ENCODE results near the gene PDCD7. TPM values are rescaled to one million over a fixed set of nuclear protein-coding genes. Genes with fewer than 3 reads are reported as not detected.

The PDCD7 gene
- total and polyA plus RNA-seq, 3 experiments from 2014 or later = 21.7 to 39.6 (median 33.6) TPM

- DNase-seq = peak in 1 of 5 donors; percentile 7
- Mint-ChIP-seq H3K27ac (peak overlapping the region in 4 of 8 donors; percentile 17 to 62 (median 36)), H3K36me3 (no peaks in the 10 kb centered on the region), H3K27me3 (peaks cover 44 to 68% of the 10 kb centered on the region in 2 donors), H3K9me3 (no peaks in the 10 kb centered on the region), H3K4me1 (peaks cover 10 to 16% (median 13%) of the 10 kb centered on the region in 3 donors), H3K4me3 (peak overlapping the region in 1 of 7 donors; percentile 25)
- Histone ChIP-seq H3K36me3 (ENCODE audit: insufficient read depth, low read length) (no peaks in the 10 kb centered on the region), H3K4me1 (ENCODE audit: insufficient read depth, low read length) (peaks cover 13% of the 10 kb centered on the region), H3K9me3 (ENCODE audit: low read length) (no peaks in the 10 kb centered on the region), H3K4me3 (ENCODE audit: low read length) (no peak overlapping the region), H3K27ac (ENCODE audit: low read depth, low read length) (no peak overlapping the region), H3K27me3 (ENCODE audit: insufficient read depth, low read length, poor library complexity, severe bottlenecking) (peaks cover 18% of the 10 kb centered on the region)
- ChIA-PET POLR2A (no interaction called here), CTCF (interaction anchor here (1.3 kb wide), 1 partner anchor 13 kb away, joined by 4 read pairs; no protein-coding TSS in a partner anchor)
Measured at GRCh38 chr15:65082303-65082953, 51.2 kb downstream of the PDCD7 start.

DNA sequence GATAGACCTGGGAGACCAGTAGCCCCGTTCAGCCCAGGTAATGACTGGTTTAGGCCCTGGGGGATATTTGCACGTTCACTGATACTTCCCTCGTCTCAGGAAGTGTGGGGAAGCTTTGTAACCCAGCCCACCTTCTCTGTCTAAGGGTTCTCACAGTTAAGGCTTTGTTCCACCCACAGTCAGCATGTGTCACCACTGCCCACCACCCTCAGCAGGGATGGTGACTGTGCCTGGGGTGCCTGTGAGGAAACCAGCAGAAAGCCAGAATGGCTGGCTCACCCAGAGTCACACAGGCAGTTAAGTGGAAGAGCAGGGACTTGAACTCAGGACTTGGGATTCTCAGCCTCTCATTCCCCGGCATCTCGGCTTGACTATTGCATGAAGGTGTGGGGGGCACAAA lies 51.9 kb downstream of the PDCD7 start:
- Histone ChIP-seq H3K9me3 (ENCODE audit: low read length) (no peaks in the 10 kb centered on the region), H3K27me3 (ENCODE audit: insufficient read depth, low read length, poor library complexity, severe bottlenecking) (peaks cover 18% of the 10 kb centered on the region), H3K27ac (ENCODE audit: low read depth, low read length) (no peak overlapping the region), H3K4me1 (ENCODE audit: insufficient read depth, low read length) (peaks cover 13% of the 10 kb centered on the region), H3K4me3 (ENCODE audit: low read length) (no peak overlapping the region), H3K36me3 (ENCODE audit: insufficient read depth, low read length) (no peaks in the 10 kb centered on the region)
- H3K27me3 Mint-ChIP-seq = peaks cover 44 to 68% of the 10 kb centered on the region in 2 donors
- no peaks in the 10 kb centered on the region for H3K9me3 Mint-ChIP-seq
- no peak for DNase-seq
- no peak overlapping the region for H3K4me3 Mint-ChIP-seq
- ChIA-PET CTCF (interaction anchor here (1.3 kb wide), 1 partner anchor 13 kb away, joined by 4 read pairs; no protein-coding TSS in a partner anchor), POLR2A (no interaction called here)
- H3K4me1 Mint-ChIP-seq = peaks cover 10 to 16% (median 13%) of the 10 kb centered on the region in 3 donors
- H3K27ac Mint-ChIP-seq = no peak overlapping the region
- H3K36me3 Mint-ChIP-seq = no peaks in the 10 kb centered on the region

DNA sequence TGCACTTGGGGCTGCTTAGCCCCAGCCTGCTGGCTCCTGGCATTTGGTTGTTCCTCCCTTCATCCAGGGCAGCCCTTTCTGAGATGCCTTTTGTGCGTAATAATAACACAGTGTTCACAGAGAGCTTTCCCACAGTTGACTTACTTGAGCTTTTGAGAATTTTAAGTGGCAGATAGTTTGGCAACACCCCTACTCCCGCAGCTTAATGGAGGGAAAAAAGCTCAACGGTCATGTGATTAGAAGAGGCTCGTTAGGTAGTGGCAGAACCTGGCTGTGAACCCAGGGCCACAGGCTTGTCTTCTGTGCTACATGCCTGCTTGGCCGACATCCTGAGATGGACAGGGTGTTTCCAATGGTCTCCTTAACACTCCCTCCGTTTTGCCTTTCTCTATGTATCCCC lies 52.3 kb downstream of the PDCD7 start:
- no peak overlapping the region for H3K4me3 ChIP-seq (ENCODE audit: low read length)
- Mint-ChIP-seq H3K9me3 (no peaks in the 10 kb centered on the region), H3K27ac (no peak overlapping the region), H3K27me3 (peaks cover 45 to 71% of the 10 kb centered on the region in 2 donors), H3K36me3 (peaks cover 0 to 2% (median 0%) of the 10 kb centered on the region in 3 donors), H3K4me3 (no peak overlapping the region), H3K4me1 (peaks cover 13 to 16% (median 13%) of the 10 kb centered on the region in 3 donors)
- H3K27me3 ChIP-seq (ENCODE audit: insufficient read depth, low read length, poor library complexity, severe bottlenecking) = peaks cover 18% of the 10 kb centered on the region
- H3K4me1 ChIP-seq (ENCODE audit: insufficient read depth, low read length) = peaks cover 13% of the 10 kb centered on the region
- no peak overlapping the region for H3K27ac ChIP-seq (ENCODE audit: low read depth, low read length)
- DNase-seq = no peak
- ChIA-PET CTCF (interaction anchor here (1.3 kb wide), 1 partner anchor 12 kb away, joined by 4 read pairs; no protein-coding TSS in a partner anchor), POLR2A (no interaction called here)
- no peaks in the 10 kb centered on the region for H3K9me3 ChIP-seq (ENCODE audit: low read length)
- H3K36me3 ChIP-seq (ENCODE audit: insufficient read depth, low read length) = no peaks in the 10 kb centered on the region

- peaks cover 18% of the 10 kb centered on the region for H3K27me3 ChIP-seq (ENCODE audit: insufficient read depth, low read length, poor library complexity, severe bottlenecking)
- H3K36me3 ChIP-seq (ENCODE audit: insufficient read depth, low read length) = no peaks in the 10 kb centered on the region
- no peak overlapping the region for H3K27ac ChIP-seq (ENCODE audit: low read depth, low read length)
- no peak for DNase-seq
- H3K9me3 Mint-ChIP-seq = no peaks in the 10 kb centered on the region
- H3K4me3 ChIP-seq (ENCODE audit: low read length) = no peak overlapping the region
- H3K36me3 Mint-ChIP-seq = peaks cover 0 to 5% (median 0%) of the 10 kb centered on the region in 3 donors
- peak overlapping the region in 1 of 7 donors; percentile 18 for H3K4me3 Mint-ChIP-seq
- peaks cover 13% of the 10 kb centered on the region for H3K4me1 ChIP-seq (ENCODE audit: insufficient read depth, low read length)
- ChIA-PET POLR2A (no interaction called here), CTCF (interaction anchor here (1.3 kb wide), 1 partner anchor 17 kb away, joined by 5 read pairs; no protein-coding TSS in a partner anchor)
- peaks cover 43 to 62% of the 10 kb centered on the region in 2 donors for H3K27me3 Mint-ChIP-seq
- no peaks in the 10 kb centered on the region for H3K9me3 ChIP-seq (ENCODE audit: low read length)
- H3K27ac Mint-ChIP-seq = no peak overlapping the region
- peaks cover 13 to 16% (median 15%) of the 10 kb centered on the region in 3 donors for H3K4me1 Mint-ChIP-seq
Measured at GRCh38 chr15:65079580-65079979, 54.0 kb downstream of the PDCD7 start.

- Histone ChIP-seq H3K9me3 (ENCODE audit: low read length) (no peaks in the 10 kb centered on the region), H3K36me3 (ENCODE audit: insufficient read depth, low read length) (no peaks in the 10 kb centered on the region), H3K4me3 (ENCODE audit: low read length) (no peak overlapping the region), H3K4me1 (ENCODE audit: insufficient read depth, low read length) (peaks cover 13% of the 10 kb centered on the region), H3K27ac (ENCODE audit: low read depth, low read length) (no peak overlapping the region), H3K27me3 (ENCODE audit: insufficient read depth, low read length, poor library complexity, severe bottlenecking) (peaks cover 10% of the 10 kb centered on the region)
- peak overlapping the region in 1 of 8 donors; percentile 27 for H3K27ac Mint-ChIP-seq
- CTCF ChIA-PET = interaction anchor here (0.9 to 3.0 kb wide), 5 partner anchors 9 to 350 kb away, joined by 5 to 9 read pairs (median 5); no protein-coding TSS in a partner anchor
- H3K4me3 Mint-ChIP-seq = peak overlapping the region in 3 of 7 donors; percentile 34 to 43 (median 37)
- POLR2A ChIA-PET = no interaction called here
- H3K27me3 Mint-ChIP-seq = peaks cover 37 to 51% of the 10 kb centered on the region in 2 donors
- no peaks in the 10 kb centered on the region for H3K9me3 Mint-ChIP-seq
- H3K36me3 Mint-ChIP-seq = peaks cover 0 to 5% (median 0%) of the 10 kb centered on the region in 3 donors
- peak; percentile 19 to 56 (median 25) for DNase-seq
- H3K4me1 Mint-ChIP-seq = peaks cover 13 to 16% (median 14%) of the 10 kb centered on the region in 3 donors
Measured at GRCh38 chr15:65077981-65078352, 55.6 kb downstream of the PDCD7 start.

DNA sequence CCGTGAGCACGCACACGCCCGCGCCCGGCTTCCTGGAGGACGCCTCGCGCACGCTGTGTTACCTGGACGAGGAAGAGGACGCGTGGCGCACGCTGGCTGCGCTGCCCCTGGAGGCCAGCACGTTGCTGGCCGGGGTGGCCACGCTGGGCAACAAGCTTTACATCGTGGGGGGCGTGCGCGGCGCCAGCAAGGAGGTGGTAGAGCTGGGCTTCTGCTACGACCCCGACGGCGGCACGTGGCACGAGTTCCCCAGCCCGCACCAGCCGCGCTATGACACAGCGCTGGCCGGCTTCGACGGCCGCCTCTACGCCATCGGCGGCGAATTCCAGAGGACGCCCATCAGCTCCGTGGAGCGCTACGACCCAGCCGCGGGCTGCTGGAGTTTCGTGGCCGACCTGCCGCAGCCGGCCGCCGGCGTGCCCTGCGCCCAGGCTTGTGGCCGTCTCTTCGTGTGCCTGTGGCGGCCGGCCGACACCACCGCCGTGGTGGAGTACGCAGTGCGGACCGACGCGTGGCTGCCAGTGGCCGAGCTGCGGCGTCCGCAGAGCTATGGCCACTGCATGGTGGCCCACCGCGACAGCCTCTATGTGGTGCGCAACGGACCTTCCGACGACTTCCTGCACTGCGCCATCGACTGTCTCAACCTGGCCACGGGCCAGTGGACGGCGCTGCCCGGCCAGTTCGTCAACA lies 56.2 kb downstream of the PDCD7 start:
- DNase-seq = no peak
- no peak overlapping the region for H3K27ac ChIP-seq (ENCODE audit: low read depth, low read length)
- CTCF ChIA-PET = interaction anchor here (0.9 to 3.0 kb wide), 4 partner anchors 10 to 349 kb away, joined by 5 to 9 read pairs (median 7); no protein-coding TSS in a partner anchor
- peaks cover 8 to 11% (median 8%) of the 10 kb centered on the region in 3 donors for H3K4me1 Mint-ChIP-seq
- H3K4me3 ChIP-seq (ENCODE audit: low read length) = no peak overlapping the region
- H3K27me3 ChIP-seq (ENCODE audit: insufficient read depth, low read length, poor library complexity, severe bottlenecking) = peaks cover 10% of the 10 kb centered on the region
- H3K27me3 Mint-ChIP-seq = peaks cover 32 to 46% of the 10 kb centered on the region in 2 donors
- no peaks in the 10 kb centered on the region for H3K9me3 Mint-ChIP-seq
- no peaks in the 10 kb centered on the region for H3K9me3 ChIP-seq (ENCODE audit: low read length)
- H3K4me1 ChIP-seq (ENCODE audit: insufficient read depth, low read length) = peaks cover 8% of the 10 kb centered on the region
- H3K27ac Mint-ChIP-seq = no peak overlapping the region
- H3K36me3 ChIP-seq (ENCODE audit: insufficient read depth, low read length) = no peaks in the 10 kb centered on the region
- peaks cover 0 to 5% (median 0%) of the 10 kb centered on the region in 3 donors for H3K36me3 Mint-ChIP-seq
- POLR2A ChIA-PET = no interaction called here
- peak overlapping the region in 3 of 7 donors; percentile 34 to 43 (median 37) for H3K4me3 Mint-ChIP-seq

- Histone ChIP-seq H3K36me3 (ENCODE audit: insufficient read depth, low read length) (no peaks in the 10 kb centered on the region), H3K9me3 (ENCODE audit: low read length) (no peaks in the 10 kb centered on the region), H3K4me3 (ENCODE audit: low read length) (no peak within 1 kb of the TSS), H3K27ac (ENCODE audit: low read depth, low read length) (no peak within 1 kb of the TSS), H3K27me3 (ENCODE audit: insufficient read depth, low read length, poor library complexity, severe bottlenecking) (peaks cover 10% of the 10 kb centered on the region), H3K4me1 (ENCODE audit: insufficient read depth, low read length) (peaks cover under 1% of the 10 kb centered on the region)
- H3K27me3 Mint-ChIP-seq = peaks cover 27 to 41% of the 10 kb centered on the region in 2 donors
- H3K9me3 Mint-ChIP-seq = no peaks in the 10 kb centered on the region
- H3K36me3 Mint-ChIP-seq = peaks cover 0 to 5% (median 0%) of the 10 kb centered on the region in 3 donors
- no peak for DNase-seq
- ChIA-PET CTCF (interaction anchor here (2.7 to 3.0 kb wide), 2 partner anchors 42 to 349 kb away, joined by 9 read pairs; no protein-coding TSS in a partner anchor), POLR2A (no interaction called here)
- H3K4me1 Mint-ChIP-seq = peaks cover 3 to 6% (median 5%) of the 10 kb centered on the region in 3 donors
- H3K4me3 Mint-ChIP-seq = peak within 1 kb of the TSS in 1 of 7 donors; percentile 37
- H3K27ac Mint-ChIP-seq = no peak within 1 kb of the TSS
Measured at GRCh38 chr15:65076486-65077290, 56.9 kb downstream of the PDCD7 start, which contains the start of gene KBTBD13. Gene KBTBD13 (plus strand): TSS chr15:65076746. CDS start chr15:65076816, 70 bp downstream.

All from CD8-positive, alpha-beta memory T cell (primary cell).